HL-60 (cell line): ENCODE measurements around the gene P2RY12.

Experiments
- CTCF ChIP-seq: IDR thresholded peaks from one replicate; pipeline ENCODE4 v1.5.1; 2011; ENCODE audit warnings: low read length, control low read depth, inconsistent platforms; ENCODE audit not compliant: insufficient read depth
- GABPA ChIP-seq: IDR thresholded peaks from 2 replicates; pipeline ENCODE4 v1.6.1; 2012; ENCODE audit warnings: low read depth
- REST ChIP-seq: IDR thresholded peaks from 2 replicates; pipeline ENCODE4 v1.6.1; 2012; ENCODE audit warnings: low read depth; ENCODE audit not compliant: insufficient replicate concordance

- TF ChIP-seq CTCF (no peak), GABPA (no peak), REST (no peak)
Observed at GRCh38 chr3:151301787-151302186, 82.8 kb downstream of the P2RY12 start.
